ENCODE data around the gene GPRC5D.

The GPRC5D gene

DNA sequence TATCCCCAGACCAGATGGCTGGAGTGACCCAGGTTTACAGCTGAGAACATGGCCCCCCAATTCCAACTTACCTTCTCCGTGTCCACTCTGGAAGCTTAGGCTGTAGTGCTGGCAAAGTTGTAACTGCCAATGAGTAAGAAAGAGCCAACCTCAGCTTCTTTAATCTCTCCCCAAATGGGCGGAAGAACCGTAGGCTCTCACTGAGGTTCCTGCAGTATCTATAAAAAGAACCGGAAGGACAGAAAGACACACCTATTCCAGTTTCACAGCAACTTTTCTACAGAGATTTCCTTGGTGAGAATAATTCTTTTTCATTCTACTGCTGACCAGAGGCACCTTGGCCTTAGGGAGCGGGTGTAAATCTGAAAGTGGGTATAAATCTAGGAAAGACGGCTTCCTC lies at the start of gene GPRC5D:
TSS of gene GPRC5D (minus strand) at position 135 of the 400 bp plus-strand sequence. CDS start 1,786 bp downstream, outside the sequence.
- TF ChIP-seq, protein P1, sequence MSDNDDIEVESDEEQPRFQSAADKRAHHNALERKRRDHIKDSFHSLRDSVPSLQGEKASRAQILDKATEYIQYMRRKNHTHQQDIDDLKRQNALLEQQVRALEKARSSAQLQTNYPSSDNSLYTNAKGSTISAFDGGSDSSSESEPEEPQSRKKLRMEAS (IDR thresholded peaks at IDR 0.05; ENCODE audit: low read depth, low read length) = no peak
- TF ChIP-seq MYC (IDR thresholded peaks at IDR 0.05; ENCODE audit: low read depth, low read length) (no peak), POLR2A (IDR thresholded peaks at IDR 0.05; ENCODE audit: extremely low read depth, insufficient read length) (no peak)
- TF ChIP-seq, protein P2, sequence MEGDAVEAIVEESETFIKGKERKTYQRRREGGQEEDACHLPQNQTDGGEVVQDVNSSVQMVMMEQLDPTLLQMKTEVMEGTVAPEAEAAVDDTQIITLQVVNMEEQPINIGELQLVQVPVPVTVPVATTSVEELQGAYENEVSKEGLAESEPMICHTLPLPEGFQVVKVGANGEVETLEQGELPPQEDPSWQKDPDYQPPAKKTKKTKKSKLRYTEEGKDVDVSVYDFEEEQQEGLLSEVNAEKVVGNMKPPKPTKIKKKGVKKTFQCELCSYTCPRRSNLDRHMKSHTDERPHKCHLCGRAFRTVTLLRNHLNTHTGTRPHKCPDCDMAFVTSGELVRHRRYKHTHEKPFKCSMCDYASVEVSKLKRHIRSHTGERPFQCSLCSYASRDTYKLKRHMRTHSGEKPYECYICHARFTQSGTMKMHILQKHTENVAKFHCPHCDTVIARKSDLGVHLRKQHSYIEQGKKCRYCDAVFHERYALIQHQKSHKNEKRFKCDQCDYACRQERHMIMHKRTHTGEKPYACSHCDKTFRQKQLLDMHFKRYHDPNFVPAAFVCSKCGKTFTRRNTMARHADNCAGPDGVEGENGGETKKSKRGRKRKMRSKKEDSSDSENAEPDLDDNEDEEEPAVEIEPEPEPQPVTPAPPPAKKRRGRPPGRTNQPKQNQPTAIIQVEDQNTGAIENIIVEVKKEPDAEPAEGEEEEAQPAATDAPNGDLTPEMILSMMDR (IDR thresholded peaks at IDR 0.05; ENCODE audit: low read depth, low read length) = no peak

DNA sequence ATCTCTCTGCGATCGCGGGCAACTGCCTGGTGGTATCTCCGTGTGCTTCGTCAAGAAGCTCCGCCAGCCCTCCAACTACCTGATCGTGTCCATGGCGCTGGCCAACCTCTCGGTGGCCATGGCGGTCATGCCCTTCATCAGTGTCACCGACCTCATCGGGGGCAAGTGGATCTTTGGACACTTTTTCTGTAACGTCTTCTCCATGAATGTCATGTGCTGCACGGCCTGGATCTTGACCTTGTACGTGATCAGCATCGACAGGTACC lies 49.7 kb upstream of the GPRC5D start:
- DNase-seq (ENCODE audit: low read depth) = no peak
- TF ChIP-seq, protein P2 (IDR thresholded peaks at IDR 0.05; ENCODE audit: low read depth, low read length) = no peak
- TF ChIP-seq MYC (IDR thresholded peaks at IDR 0.05; ENCODE audit: low read depth, low read length) (no peak), POLR2A (IDR thresholded peaks at IDR 0.05; ENCODE audit: extremely low read depth, insufficient read length) (no peak)
- TF ChIP-seq, protein P1 (IDR thresholded peaks at IDR 0.05; ENCODE audit: low read depth, low read length) = no peak
- peak overlapping the region; percentile 42 for H3K4me3 ChIP-seq (ENCODE audit: low read depth, low read length)

More for the DNA sequence above, at the start of gene GPRC5D:
- DNase-seq (ENCODE audit: low read depth) = no peak
- no peak within 1 kb of the TSS for H3K4me3 ChIP-seq (ENCODE audit: low read depth, low read length)

DNA sequence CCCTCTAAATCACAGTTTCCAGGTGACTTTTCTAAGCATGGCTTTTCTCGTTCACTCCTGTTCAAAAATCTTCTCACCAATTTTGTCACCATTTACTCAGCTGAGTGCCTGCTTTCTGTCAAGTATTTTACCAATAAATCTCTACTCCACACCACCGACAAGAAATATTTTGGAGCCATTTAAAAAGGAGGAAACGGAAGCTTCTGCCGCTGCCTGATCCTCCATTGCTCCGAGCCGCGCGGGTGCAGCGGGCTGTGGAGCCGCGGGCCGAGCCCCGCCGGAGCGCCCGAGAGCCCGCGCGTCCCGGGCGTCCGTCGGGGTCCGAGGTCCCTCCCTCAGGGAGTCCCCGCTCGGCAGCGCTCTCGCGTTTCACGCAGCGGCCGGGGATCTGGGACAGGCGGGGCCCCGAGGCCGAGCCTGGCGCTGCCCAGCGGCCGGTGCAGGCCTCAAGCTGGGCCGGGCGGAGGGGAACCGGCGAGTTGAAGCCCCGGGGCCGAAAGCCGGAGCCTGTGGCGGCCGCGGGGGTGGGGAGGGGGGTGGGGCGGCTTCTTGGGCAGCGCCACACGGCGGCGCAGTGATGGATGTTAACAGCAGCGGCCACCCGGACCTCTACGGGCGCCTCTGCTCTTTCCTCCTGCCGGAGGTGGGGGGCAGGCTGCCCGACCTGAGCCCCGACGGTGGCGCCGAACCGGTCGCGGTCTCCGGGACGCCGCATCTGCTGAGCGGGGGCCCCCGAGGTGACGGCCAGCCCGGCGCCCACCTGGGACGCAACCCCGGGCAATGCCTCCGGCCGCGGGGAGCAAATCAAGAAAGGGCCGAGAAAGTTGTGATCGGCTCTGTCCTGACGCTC lies 49.2 kb upstream of the GPRC5D start:
- H3K4me3 ChIP-seq (ENCODE audit: low read depth, low read length) = peak overlapping the region; percentile 68
- TF ChIP-seq POLR2A (IDR thresholded peaks at IDR 0.05; ENCODE audit: extremely low read depth, insufficient read length) (no peak), MYC (IDR thresholded peaks at IDR 0.05; ENCODE audit: low read depth, low read length) (no peak)
- TF ChIP-seq, protein P2 (IDR thresholded peaks at IDR 0.05; ENCODE audit: low read depth, low read length) = no peak
- TF ChIP-seq, protein P1 (IDR thresholded peaks at IDR 0.05; ENCODE audit: low read depth, low read length) = no peak
- DNase-seq (ENCODE audit: low read depth) = peak; percentile 74

DNA sequence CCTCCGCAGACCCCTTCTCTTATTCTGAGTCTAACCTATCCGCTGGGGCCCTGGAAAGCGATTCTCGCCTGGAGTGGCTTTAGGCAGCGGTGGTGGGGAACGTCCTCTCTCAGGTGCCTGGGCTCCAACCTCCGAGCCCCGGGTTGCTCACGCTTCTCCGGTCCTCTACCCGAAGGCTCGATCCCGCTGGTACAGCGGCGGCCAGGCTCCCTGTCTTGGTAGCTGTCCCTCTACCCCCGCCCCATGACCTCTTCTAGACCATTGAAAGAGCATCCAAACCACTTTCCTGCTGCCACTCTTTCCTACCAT lies 48.6 kb upstream of the GPRC5D start:
- DNase-seq (ENCODE audit: low read depth) = no peak
- peak overlapping the region; percentile 68 for H3K4me3 ChIP-seq (ENCODE audit: low read depth, low read length)
- no peak for TF ChIP-seq POLR2A (IDR thresholded peaks at IDR 0.05; ENCODE audit: extremely low read depth, insufficient read length)
- TF ChIP-seq, protein P2 (IDR thresholded peaks at IDR 0.05; ENCODE audit: low read depth, low read length) = no peak
- TF ChIP-seq MYC (IDR thresholded peaks at IDR 0.05; ENCODE audit: low read depth, low read length) = no peak
- TF ChIP-seq, protein P1 (IDR thresholded peaks at IDR 0.05; ENCODE audit: low read depth, low read length) = no peak

DNA sequence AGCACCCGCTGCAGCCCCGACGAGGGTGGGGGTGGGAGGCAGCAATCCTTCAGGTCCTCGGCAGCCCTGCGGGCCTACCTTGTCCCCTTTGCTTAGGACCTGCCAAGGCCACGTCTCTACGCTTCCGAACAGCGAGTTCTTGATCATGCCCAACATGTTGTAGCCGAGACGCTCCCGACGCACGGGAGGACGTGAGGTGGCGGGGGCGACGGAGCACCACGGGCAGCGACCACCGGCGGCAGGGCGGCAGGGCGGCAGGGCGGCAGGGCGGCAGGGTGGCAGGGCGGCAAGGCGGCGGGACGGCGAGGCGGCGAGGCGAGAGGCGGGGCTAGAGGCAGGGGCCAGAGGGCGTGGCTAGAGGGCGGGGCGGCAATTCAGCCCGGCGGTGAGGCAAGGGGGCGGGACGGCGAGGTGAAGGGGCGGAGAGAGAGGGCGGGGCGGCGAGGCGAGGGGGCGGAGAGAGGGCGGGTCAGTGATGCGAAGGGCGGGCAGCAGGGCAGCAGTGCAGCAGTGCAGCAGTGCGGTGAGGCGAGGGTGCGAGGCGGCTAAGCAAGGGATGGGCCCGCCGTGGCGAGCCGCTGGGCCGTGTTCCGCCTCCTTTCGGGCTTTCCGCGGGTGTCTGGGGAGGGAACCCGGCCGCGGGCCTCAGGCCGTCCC lies 48.1 kb upstream of the GPRC5D start, which contains the start of gene HEBP1:
TSS of gene HEBP1 (minus strand) at position 307 of the 657 bp plus-strand sequence. CDS start at position 156, 151 bp downstream.
- DNase-seq (ENCODE audit: low read depth) = peak; percentile 91
- H3K4me3 ChIP-seq (ENCODE audit: low read depth, low read length) = peak within 1 kb of the TSS; percentile 80
- TF ChIP-seq POLR2A (IDR thresholded peaks at IDR 0.05; ENCODE audit: extremely low read depth, insufficient read length) = peak; percentile 67
- peak; percentile 48; the same call in 1 of the 2 replicates for TF ChIP-seq MYC (IDR thresholded peaks at IDR 0.05; ENCODE audit: low read depth, low read length)
- TF ChIP-seq, protein P2 (IDR thresholded peaks at IDR 0.05; ENCODE audit: low read depth, low read length) = no peak
- TF ChIP-seq, protein P1 (IDR thresholded peaks at IDR 0.05; ENCODE audit: low read depth, low read length) = peak; percentile 38; the same call in 1 of the 2 replicates

Data from NB4 (cell line).